Muscle layer of duodenum (tissue), 2 donors: ENCODE measurements around the gene BNIP3.
"Not testable (repeated sequence)": the region's sequence is repeated elsewhere in the genome, so short reads cannot be mapped to it uniquely, and the experiment has no call there.

Experiments
- H3K27ac ChIP-seq: one replicate; pipeline ENCODE4 v1.7.0; 2013; ENCODE audit warnings: mild to moderate bottlenecking, low read length
- H3K27me3 ChIP-seq: one replicate; pipeline ENCODE4 v1.7.0; 2013; ENCODE audit warnings: low read depth, mild to moderate bottlenecking, control low read depth, low read length
- H3K36me3 ChIP-seq, 2 donors: one replicate each; pipeline ENCODE4 v1.7.0; 2013; ENCODE audit warnings: low read length in 2 of 2, control low read depth in 1 of 2, mild to moderate bottlenecking in 1 of 2; ENCODE audit not compliant: insufficient read depth in 2 of 2, control insufficient read depth in 1 of 2
- H3K4me1 ChIP-seq, 2 donors: one replicate each; pipeline ENCODE4 v1.7.0; 2013; ENCODE audit warnings: low read length in 2 of 2, mild to moderate bottlenecking in 2 of 2, control low read depth in 1 of 2, moderate library complexity in 1 of 2; ENCODE audit not compliant: insufficient read depth in 2 of 2, control insufficient read depth in 1 of 2
- H3K4me3 ChIP-seq, 2 donors: one replicate each; pipeline ENCODE4 v1.7.0; 2013; ENCODE audit warnings: low read length in 2 of 2, low read depth in 1 of 2, mild to moderate bottlenecking in 1 of 2
- H3K9me3 ChIP-seq, 2 donors: one replicate each; pipeline ENCODE4 v1.7.0; 2013; ENCODE audit warnings: low read length in 2 of 2, control low read depth in 1 of 2, mild to moderate bottlenecking in 1 of 2; ENCODE audit not compliant: control insufficient read depth in 1 of 2
- donor health status: healthy.

BNIP3 gene

DNA sequence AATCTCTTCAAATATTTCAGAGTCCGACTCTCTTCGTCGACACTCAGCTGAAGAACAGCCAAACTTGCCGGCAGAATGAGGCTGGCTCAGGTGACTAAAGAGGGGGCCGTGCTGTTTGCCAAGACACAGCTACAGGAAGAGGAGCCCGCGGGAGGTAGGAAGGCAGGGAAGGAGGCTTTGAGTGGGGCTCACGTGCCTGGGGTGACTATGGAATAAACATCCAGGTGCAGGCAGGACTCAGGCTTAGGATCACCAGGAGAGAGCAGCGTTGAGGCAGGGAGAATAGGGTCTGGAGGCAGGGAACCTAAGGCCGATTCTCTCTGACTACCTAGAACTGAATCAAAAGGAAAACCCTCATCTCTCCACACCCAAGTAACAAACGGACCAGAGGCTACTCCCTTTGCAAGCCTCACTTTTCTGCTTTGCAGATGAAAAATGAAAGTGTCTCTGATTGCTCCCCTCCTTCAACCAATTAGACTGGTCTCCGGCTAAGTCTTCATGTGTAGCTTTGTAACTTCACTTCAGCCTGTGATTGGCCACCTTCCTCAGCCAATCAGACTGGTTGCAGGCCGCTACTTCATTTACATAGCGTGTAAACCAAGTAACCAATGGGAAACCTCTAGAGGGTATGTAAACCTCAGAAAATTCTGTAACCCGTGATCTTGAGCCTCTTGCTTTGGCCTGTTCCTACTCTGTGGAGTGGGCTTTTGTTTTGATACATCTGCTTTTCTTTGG is 19.7 kb upstream of the BNIP3 start:
- Histone ChIP-seq H3K4me3 (no peak overlapping the region), H3K27ac (no peak overlapping the region)

DNA sequence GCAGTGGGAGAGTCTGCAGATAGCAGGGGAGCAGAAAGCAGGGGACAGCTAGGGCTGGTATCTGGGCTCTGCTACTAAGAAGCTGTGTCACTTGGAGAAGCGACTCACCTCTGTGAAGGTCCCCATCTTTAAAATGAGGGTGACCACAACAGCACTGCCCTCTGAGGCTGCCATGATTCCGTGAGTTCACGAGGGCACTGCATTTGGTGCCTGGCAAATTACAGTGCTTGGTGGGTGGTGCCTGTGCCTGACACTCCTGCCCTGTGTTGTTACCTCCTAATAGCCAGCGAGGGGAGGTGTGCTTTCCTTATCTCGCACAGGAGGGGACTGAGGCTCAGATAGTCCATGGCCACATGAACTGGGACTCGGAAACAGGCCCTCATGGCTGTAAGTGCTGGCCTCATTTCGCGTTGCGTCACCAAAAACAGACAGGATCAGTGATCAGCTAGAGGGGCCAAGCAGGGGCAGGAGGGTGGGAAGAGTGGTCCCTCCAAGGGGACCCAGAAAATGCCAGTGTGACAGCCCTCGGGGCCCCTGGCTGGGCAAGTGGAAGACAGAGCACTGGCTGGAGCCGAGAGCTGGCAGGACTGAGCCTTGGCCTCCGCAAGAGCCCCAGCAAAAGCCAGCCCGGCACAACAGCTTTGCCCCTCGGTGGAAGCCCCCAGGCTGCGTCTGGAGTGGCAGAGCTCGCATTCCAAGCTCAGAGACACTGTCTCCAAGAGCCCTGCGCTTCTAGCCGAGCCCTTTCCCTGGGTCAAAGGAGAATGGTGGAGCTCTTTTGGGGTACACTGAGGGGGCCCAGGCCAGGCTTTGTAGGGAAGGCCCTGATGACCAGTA is 17.3 kb upstream of the BNIP3 start:
- H3K27me3 ChIP-seq, result no peaks in the 10 kb centered on the region
- H3K4me1 ChIP-seq, result peaks cover 4 to 18% of the 10 kb centered on the region in 2 donors
- H3K36me3 ChIP-seq, result no peaks in the 10 kb centered on the region
- no peaks in the 10 kb centered on the region for H3K9me3 ChIP-seq
- H3K27ac ChIP-seq, result no peak overlapping the region
- H3K4me3 ChIP-seq, result no peak overlapping the region

More for the DNA sequence above, 19.7 kb upstream of the BNIP3 start:
- Histone ChIP-seq H3K9me3 (peaks cover 0 to 6% of the 10 kb centered on the region in 2 donors), H3K27me3 (no peaks in the 10 kb centered on the region), H3K4me1 (peaks cover 4 to 17% of the 10 kb centered on the region in 2 donors), H3K36me3 (no peaks in the 10 kb centered on the region)

DNA sequence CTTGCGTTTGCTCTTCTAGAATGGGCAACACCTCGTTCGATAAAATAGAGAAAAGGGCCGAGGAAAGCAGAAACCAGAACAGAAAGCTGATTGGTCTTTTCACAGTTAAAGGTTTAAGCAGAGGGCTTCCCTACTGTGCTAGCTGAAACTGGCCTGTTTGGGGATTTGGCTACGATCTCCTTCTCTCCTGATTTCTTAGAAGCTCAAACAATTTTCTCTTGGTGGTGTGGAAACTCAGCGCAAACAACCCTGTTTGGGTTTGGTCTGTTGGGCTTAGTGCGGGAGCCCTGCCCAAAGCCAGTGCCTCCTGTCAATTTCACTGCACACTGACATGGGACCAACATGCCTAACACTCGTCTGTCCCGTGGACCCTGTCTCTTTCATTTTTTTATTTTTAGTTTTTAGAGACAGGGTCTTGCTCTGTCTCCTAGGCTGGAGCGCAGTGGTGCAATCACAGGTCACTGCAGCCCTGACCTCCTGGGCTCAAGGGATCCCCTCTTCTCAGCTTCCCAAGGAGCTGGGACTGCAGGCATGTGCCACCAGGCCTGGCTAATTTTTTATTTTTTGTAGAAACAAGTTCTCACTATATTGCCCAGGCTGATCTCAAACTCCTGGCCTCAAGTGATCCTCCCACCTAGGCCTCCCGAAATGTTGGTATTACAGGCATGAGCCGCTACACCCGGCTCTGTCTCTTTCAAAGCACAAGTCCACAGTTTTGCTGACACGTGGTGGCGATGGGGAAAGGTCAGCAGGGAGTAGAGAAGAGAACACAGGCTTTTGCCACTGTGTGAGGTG is 16.5 kb upstream of the BNIP3 start:
- H3K27ac ChIP-seq, result peak overlapping the region; percentile 69
- peaks cover 4 to 18% of the 10 kb centered on the region in 2 donors for H3K4me1 ChIP-seq
- H3K9me3 ChIP-seq, result no peaks in the 10 kb centered on the region
- H3K27me3 ChIP-seq, result no peaks in the 10 kb centered on the region
- no peak overlapping the region for H3K4me3 ChIP-seq
- no peaks in the 10 kb centered on the region for H3K36me3 ChIP-seq

DNA sequence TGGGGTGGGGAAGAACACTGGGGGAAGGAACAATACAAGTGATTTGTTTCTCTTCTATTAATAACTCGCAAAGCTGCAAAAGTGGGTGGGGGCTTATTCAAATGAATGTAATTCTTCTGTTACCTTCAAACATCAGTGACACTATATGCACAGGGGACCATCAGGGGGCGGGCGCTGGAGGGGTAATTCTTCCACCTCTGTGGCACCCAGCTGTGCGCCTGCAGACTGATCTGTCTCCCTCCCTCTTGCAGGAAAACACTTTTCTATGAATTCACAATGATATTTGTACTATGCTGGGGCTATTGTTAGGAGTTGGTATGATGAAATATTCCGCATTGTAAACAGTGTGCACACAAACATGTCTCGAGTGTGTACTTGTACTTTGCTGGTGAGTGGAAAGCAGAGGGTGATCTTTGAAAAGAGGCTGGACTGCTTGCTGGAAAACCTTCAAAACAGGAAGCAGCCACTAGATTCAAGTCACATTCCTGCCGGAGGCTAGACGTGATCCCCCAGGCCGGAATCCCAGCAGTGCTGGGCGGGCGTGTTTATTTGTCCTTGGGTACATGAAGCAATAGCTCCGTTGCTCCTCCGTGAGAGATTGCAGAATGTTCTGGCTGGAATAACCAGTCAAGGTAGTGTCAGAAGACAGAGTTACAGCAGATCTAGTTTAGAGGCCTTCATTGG is 15.8 kb upstream of the BNIP3 start:
- no peaks in the 10 kb centered on the region for H3K9me3 ChIP-seq
- H3K27me3 ChIP-seq, result no peaks in the 10 kb centered on the region
- H3K36me3 ChIP-seq, result no peaks in the 10 kb centered on the region
- no peak overlapping the region for H3K4me3 ChIP-seq
- H3K4me1 ChIP-seq, result peaks cover 4 to 18% of the 10 kb centered on the region in 2 donors
- H3K27ac ChIP-seq, result peak overlapping the region; percentile 69

DNA sequence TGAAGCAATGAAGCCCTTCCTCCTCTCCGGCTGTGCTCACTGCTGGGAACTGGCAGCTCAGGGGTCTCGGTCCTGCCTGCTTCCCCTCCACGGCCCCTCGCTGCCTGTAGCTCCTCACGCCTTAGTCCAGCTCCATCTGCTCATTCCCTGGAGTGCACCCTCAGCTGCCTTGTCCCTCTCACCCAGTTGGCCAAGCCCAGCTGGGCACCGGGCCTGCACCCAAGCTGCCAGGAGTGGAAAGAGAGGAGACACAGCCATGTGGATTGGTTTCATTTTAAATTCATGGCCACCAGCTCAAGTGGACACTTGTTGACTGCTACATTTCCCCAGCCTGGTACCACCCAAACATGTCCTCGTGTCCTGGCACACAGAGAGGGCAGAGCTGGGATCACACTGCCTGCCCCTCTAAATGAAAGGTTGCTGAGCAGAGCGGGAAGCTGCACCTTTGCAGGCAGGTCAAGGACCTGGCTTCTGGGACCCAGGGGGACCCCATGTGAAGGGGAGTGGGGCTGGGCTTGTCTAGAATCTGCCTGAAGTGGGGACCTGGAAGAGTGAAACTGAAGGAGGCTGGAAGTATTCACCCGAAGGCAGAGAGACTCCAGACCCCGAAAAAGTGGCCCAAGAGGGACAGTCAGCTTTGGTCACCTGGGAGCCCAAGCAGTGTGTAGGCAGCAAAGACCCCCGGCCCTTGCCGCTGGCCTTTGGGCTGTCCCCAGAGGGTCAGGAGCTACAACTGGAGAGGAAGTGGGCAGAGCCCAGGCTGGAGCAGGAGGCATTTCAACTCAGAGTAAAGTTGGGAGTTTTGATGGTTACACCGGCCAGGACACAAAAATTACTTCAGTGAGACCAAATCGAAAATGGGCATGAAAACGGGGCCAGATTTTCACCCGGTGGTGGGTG is 15.0 kb upstream of the BNIP3 start:
- Histone ChIP-seq H3K4me1 (peaks cover 4 to 18% of the 10 kb centered on the region in 2 donors), H3K27me3 (no peaks in the 10 kb centered on the region), H3K36me3 (no peaks in the 10 kb centered on the region), H3K4me3 (no peak overlapping the region), H3K27ac (no peak overlapping the region), H3K9me3 (no peaks in the 10 kb centered on the region)

DNA sequence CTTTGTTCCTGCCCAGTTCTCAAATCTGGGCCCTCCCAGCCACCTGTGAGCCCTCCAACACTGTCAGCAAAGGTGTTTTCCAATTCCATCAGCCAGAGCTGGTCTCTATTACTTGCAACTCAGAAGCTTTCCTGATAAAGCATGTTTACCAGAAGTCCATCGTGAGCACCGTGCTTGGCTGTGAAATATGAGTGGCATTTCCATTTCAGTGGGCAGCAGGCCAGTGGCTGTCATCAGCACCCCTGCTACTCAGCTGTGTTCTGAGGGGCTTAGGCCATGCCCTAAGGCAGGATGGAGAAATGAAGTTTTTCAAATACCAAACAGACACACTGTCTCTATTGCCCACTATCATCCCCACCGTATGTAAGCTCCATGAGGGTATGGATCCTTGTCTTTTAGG is 12.7 kb upstream of the BNIP3 start:
- Histone ChIP-seq H3K9me3 (no peaks in the 10 kb centered on the region), H3K4me1 (peaks cover 4 to 18% of the 10 kb centered on the region in 2 donors), H3K4me3 (no peak overlapping the region), H3K36me3 (no peaks in the 10 kb centered on the region), H3K27me3 (no peaks in the 10 kb centered on the region), H3K27ac (no peak overlapping the region)

DNA sequence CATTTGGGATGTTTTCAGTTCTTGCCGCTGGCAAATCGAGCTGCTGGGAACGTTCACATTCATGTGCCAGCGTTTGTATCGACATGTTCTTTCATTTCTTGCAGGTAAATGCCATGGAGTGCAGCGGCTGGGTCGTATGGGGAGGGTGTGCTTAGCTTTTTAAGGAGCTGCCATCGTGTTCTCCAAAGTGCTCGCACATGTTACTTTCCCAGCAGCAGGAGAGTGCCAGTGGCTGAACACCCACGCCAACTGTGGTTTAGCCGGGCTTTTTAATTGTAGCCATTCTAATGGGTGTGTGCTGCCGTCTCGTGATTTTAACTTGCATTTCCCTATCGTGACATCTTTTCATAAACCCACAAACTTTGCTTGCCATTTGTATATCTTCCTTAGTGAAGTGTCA is 11.6 kb upstream of the BNIP3 start:
- Histone ChIP-seq H3K27ac (no peak overlapping the region), H3K27me3 (no peaks in the 10 kb centered on the region), H3K4me1 (peaks cover 4 to 17% of the 10 kb centered on the region in 2 donors), H3K9me3 (no peaks in the 10 kb centered on the region), H3K4me3 (no peak overlapping the region), H3K36me3 (no peaks in the 10 kb centered on the region)

DNA sequence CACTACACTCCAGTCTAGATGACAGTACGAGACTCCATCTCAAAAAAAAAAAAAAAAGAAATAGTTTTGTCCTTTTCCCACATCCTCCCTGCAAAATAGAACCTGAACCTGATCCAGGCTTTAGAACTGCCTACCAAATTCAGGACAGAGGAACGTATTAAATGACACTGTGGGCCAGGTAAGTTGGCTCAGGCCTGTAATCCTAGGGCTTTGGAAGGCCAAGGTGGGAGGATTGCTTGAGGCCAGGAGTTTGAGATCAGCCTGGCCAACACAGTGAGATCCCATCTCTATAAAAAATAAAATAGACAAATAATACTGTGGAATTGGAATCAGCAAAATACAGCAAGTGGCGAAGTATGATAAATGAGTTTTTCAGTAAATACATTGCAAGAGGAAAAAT is 10.0 kb upstream of the BNIP3 start:
- Histone ChIP-seq H3K4me3 (no peak overlapping the region), H3K9me3 (no peaks in the 10 kb centered on the region), H3K4me1 (peaks cover 0 to 5% of the 10 kb centered on the region in 2 donors), H3K36me3 (no peaks in the 10 kb centered on the region), H3K27ac (no peak overlapping the region), H3K27me3 (no peaks in the 10 kb centered on the region)

DNA sequence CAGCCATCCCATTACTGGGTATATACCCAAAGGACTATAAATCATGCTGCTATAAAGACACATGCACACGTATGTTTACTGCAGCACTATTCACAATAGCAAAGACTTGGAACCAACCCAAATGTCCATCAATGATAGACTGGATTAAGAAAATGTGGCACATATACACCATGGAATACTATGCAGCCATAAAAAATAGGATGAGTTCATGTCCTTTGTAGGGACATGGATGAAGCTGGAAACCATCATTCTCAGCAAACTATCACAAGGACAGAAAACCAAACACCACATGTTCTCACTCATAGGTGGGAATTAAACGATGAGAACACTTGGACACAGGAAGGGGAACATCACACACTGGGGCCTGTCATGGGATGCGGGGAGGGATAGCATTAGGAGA is 6.1 kb upstream of the BNIP3 start:
- H3K4me3 ChIP-seq, H3K9me3 ChIP-seq, H3K4me1 ChIP-seq, H3K27me3 ChIP-seq, H3K36me3 ChIP-seq, H3K27ac ChIP-seq: not testable (repeated sequence)

DNA sequence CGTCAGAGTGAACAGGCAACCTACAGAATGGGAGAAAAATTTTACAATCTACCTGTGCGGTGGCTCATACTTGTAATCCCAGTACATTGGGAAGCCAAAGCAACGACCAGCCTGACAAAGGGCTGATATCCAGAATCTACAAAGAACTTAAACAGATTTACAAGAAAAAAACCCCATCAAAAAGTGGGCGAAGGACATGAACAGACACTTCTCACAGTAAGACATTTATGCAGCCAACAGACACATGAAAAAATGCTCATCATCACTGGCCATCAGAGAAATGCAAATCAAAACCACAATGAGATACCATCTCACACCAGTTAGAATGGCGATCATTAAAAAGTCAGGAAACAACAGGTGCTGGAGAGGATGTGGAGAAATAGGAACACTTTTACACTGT is 5.6 kb upstream of the BNIP3 start:
- not testable (repeated sequence) for H3K27me3 ChIP-seq, H3K27ac ChIP-seq, H3K4me1 ChIP-seq, H3K36me3 ChIP-seq, H3K4me3 ChIP-seq, H3K9me3 ChIP-seq
